Body of pancreas (tissue), 4 donors: ENCODE data around the gene ZCCHC3.

Experiments used
- CTCF ChIP-seq, 7 experiments: fragments of 450-650 bp in 4 of 7; fragments of 200-600 bp in 3 of 7; sonication (generic) in 3 of 7; IDR thresholded peaks; one replicate each; pipeline ENCODE4 v1.5.1; 2016 to 2019; ENCODE audit warnings: antibody characterized with exemption in 7 of 7
- POLR2A ChIP-seq, 3 donors: fragments of 450-650 bp; IDR thresholded peaks; one replicate each; pipeline ENCODE4 v1.6.1; 2016; ENCODE audit warnings: antibody characterized with exemption in 3 of 3, mild to moderate bottlenecking in 2 of 3

- TF ChIP-seq CTCF (IDR thresholded peaks at IDR 0.05) (peak in 5 of 7 experiments; percentile 37 to 58 (median 50)), POLR2A (IDR thresholded peaks at IDR 0.05) (peak in 2 of 3 donors; percentile 5 to 7)
Measured at GRCh38 chr20:290084-290831, 7.1 kb upstream of the ZCCHC3 start, which contains the start of gene C20orf96.
